SU-DHL-6 (cell line): ENCODE data around the gene BTBD1.

Experiments
- H2AFZ ChIP-seq: fragments of 200-600 bp; sonication (generic); 2 replicates; pipeline ENCODE4 v1.6.1; 2014; ENCODE audit warnings: low read depth, mild to moderate bottlenecking, moderate library complexity, mixed read lengths, antibody characterized with exemption, low read length; ENCODE audit not compliant: severe bottlenecking
- H3F3A ChIP-seq: fragments of 200-600 bp; shearing (Covaris generic); 2 replicates; pipeline ENCODE4 v1.6.0; 2016; ENCODE audit warnings: antibody characterized with exemption, mild to moderate bottlenecking; ENCODE audit not compliant: insufficient read depth
- H3K27ac ChIP-seq: fragments of 200-600 bp; sonication (generic); 2 replicates; pipeline ENCODE4 v1.5.1; 2016; ENCODE audit warnings: low read depth, mild to moderate bottlenecking, low read length, moderate library complexity, mixed read lengths
- H3K27me3 ChIP-seq: fragments of 200-600 bp; sonication (generic), shearing (Covaris generic); 2 replicates; pipeline ENCODE4 v1.6.0; 2014; ENCODE audit warnings: mild to moderate bottlenecking, low read length
- H3K36me3 ChIP-seq: fragments of 200-600 bp; sonication (generic); 2 replicates; pipeline ENCODE4 v1.6.1; 2014; ENCODE audit warnings: mild to moderate bottlenecking, low read length, mixed read lengths
- H3K4me2 ChIP-seq: fragments of 300-600, 200-600 bp; shearing (Covaris generic), sonication (generic); 2 replicates; pipeline ENCODE4 v1.6.0; 2014; ENCODE audit warnings: low read length, low read depth, mild to moderate bottlenecking; ENCODE audit not compliant: poor library complexity, severe bottlenecking
- H3K4me3 ChIP-seq: fragments of 200-600 bp; sonication (generic); 2 replicates; pipeline ENCODE4 v1.5.1; 2014; ENCODE audit warnings: antibody characterized with exemption, low read length, mild to moderate bottlenecking, mixed read lengths; ENCODE audit not compliant: insufficient read depth, poor library complexity, severe bottlenecking
- H3K79me2 ChIP-seq: fragments of 200-600 bp; sonication (generic); 2 replicates; pipeline ENCODE4 v1.6.1; 2014; ENCODE audit warnings: mild to moderate bottlenecking, low read length, moderate library complexity; ENCODE audit not compliant: insufficient read depth
- H3K9ac ChIP-seq: fragments of 200-600 bp; sonication (generic); 2 replicates; pipeline ENCODE4 v1.7.0; 2014; ENCODE audit warnings: mild to moderate bottlenecking, low read length
- H3K9me2 ChIP-seq: fragments of 200-600 bp; sonication (generic); replicated peaks from 2 replicates; pipeline ENCODE4 v1.6.1; 2014; ENCODE audit warnings: low read length; ENCODE audit not compliant: insufficient read depth
- H3K9me3 ChIP-seq: fragments of 200-600 bp; sonication (generic); 2 replicates; pipeline ENCODE4 v1.6.1; 2014; ENCODE audit warnings: low read length, mixed read lengths; ENCODE audit not compliant: insufficient read depth
- H4K20me1 ChIP-seq: fragments of 200-600 bp; sonication (generic); 2 replicates; pipeline ENCODE4 v1.6.1; 2014; ENCODE audit warnings: low read depth, mild to moderate bottlenecking, antibody characterized with exemption, low read length, moderate library complexity, mixed read lengths
- CTCF ChIP-seq: fragments of 200-600 bp; sonication (generic); IDR thresholded peaks from one replicate; pipeline ENCODE4 v1.5.1; 2017; ENCODE audit warnings: antibody characterized with exemption, mild to moderate bottlenecking, low read length, moderate library complexity; ENCODE audit not compliant: insufficient read depth, poor library complexity, severe bottlenecking
- EZH2phosphoT487 ChIP-seq: fragments of 200-600 bp; sonication (generic), shearing (Covaris generic); conservative IDR thresholded peaks from 2 replicates; pipeline ENCODE4 v1.6.1; 2018; ENCODE audit warnings: mild to moderate bottlenecking, antibody characterized with exemption, low read length, moderate library complexity, mixed read lengths

The BTBD1 gene

GRCh38 chr15:83112233-83112955 lies 45.3 kb upstream of the BTBD1 start:
- no peaks in the 10 kb centered on the region for H3F3A ChIP-seq
- TF ChIP-seq CTCF (no peak), EZH2phosphoT487 (no peak)
- no peaks in the 10 kb centered on the region for H3K9me3 ChIP-seq
- H3K27ac ChIP-seq = no peak overlapping the region
- no peaks in the 10 kb centered on the region for H3K79me2 ChIP-seq
- H3K4me3 ChIP-seq = no peak overlapping the region
- H3K9me2 ChIP-seq = no peaks in the 10 kb centered on the region
- no peaks in the 10 kb centered on the region for H3K36me3 ChIP-seq
- H4K20me1 ChIP-seq = no peaks in the 10 kb centered on the region
- no peak overlapping the region for H2AFZ ChIP-seq
- H3K9ac ChIP-seq = no peak overlapping the region
- H3K4me2 ChIP-seq = no peak overlapping the region
- H3K27me3 ChIP-seq = no peaks in the 10 kb centered on the region

- no peak overlapping the region for H3K27ac ChIP-seq
- H3K9me3 ChIP-seq = no peaks in the 10 kb centered on the region
- no peak overlapping the region for H3K4me3 ChIP-seq
- TF ChIP-seq EZH2phosphoT487 (no peak), CTCF (no peak)
- no peaks in the 10 kb centered on the region for H3F3A ChIP-seq
- H3K79me2 ChIP-seq = no peaks in the 10 kb centered on the region
- no peaks in the 10 kb centered on the region for H3K36me3 ChIP-seq
- no peaks in the 10 kb centered on the region for H4K20me1 ChIP-seq
- no peaks in the 10 kb centered on the region for H3K27me3 ChIP-seq
- H2AFZ ChIP-seq = no peak overlapping the region
- no peak overlapping the region for H3K4me2 ChIP-seq
- H3K9me2 ChIP-seq = no peaks in the 10 kb centered on the region
- H3K9ac ChIP-seq = no peak overlapping the region
Measured at GRCh38 chr15:83111149-83111548, 44.1 kb upstream of the BTBD1 start.

GRCh38 chr15:83110381-83110780 lies 43.3 kb upstream of the BTBD1 start:
- Histone ChIP-seq H3K9ac (no peak overlapping the region), H4K20me1 (no peaks in the 10 kb centered on the region), H3K36me3 (no peaks in the 10 kb centered on the region), H3F3A (no peaks in the 10 kb centered on the region), H2AFZ (no peak overlapping the region), H3K27me3 (no peaks in the 10 kb centered on the region), H3K27ac (no peak overlapping the region), H3K79me2 (no peaks in the 10 kb centered on the region), H3K4me2 (no peak overlapping the region), H3K9me3 (no peaks in the 10 kb centered on the region), H3K4me3 (no peak overlapping the region), H3K9me2 (no peaks in the 10 kb centered on the region)
- TF ChIP-seq EZH2phosphoT487 (no peak), CTCF (no peak)
